ENCODE results near the gene PLEKHA7.

Gene PLEKHA7

GRCh38 chr11:16825968-16826367, 188.2 kb downstream of the PLEKHA7 start:
- TF ChIP-seq SIN3A (IDR thresholded peaks at IDR 0.05; ENCODE audit: borderline replicate concordance, insufficient read depth, low read length) (no peak), REST (IDR thresholded peaks at IDR 0.05; ENCODE audit: insufficient read depth in 1 of 2, low read depth in 2 of 2, low read length in 2 of 2) (no peak), TAF1 (IDR thresholded peaks at IDR 0.05; ENCODE audit: borderline replicate concordance, insufficient read depth, low read length) (no peak), POLR2AphosphoS5 (IDR thresholded peaks at IDR 0.05; ENCODE audit: low read depth, low read length) (no peak), FOXP2 (optimal IDR thresholded peaks at IDR 0.05; ENCODE audit: borderline replicate concordance, extremely low read depth, extremely low read length, insufficient read depth) (no peak)

- TF ChIP-seq FOXP2 (optimal IDR thresholded peaks at IDR 0.05; ENCODE audit: borderline replicate concordance, extremely low read depth, extremely low read length, insufficient read depth) = no peak
- no peak for TF ChIP-seq POLR2AphosphoS5 (IDR thresholded peaks at IDR 0.05; ENCODE audit: low read depth, low read length)
- TF ChIP-seq SIN3A (IDR thresholded peaks at IDR 0.05; ENCODE audit: borderline replicate concordance, insufficient read depth, low read length) = no peak
- no peak for TF ChIP-seq REST (IDR thresholded peaks at IDR 0.05; ENCODE audit: insufficient read depth in 1 of 2, low read depth in 2 of 2, low read length in 2 of 2)
- no peak for TF ChIP-seq TAF1 (IDR thresholded peaks at IDR 0.05; ENCODE audit: borderline replicate concordance, insufficient read depth, low read length)
These were observed 189.1 kb downstream of the PLEKHA7 start for GRCh38 chr11:16825101-16825500.

GRCh38 chr11:16820324-16821092, 193.7 kb downstream of the PLEKHA7 start:
- TF ChIP-seq TAF1 (IDR thresholded peaks at IDR 0.05; ENCODE audit: borderline replicate concordance, insufficient read depth, low read length) = no peak
- no peak for TF ChIP-seq POLR2AphosphoS5 (IDR thresholded peaks at IDR 0.05; ENCODE audit: low read depth, low read length)
- TF ChIP-seq SIN3A (IDR thresholded peaks at IDR 0.05; ENCODE audit: borderline replicate concordance, insufficient read depth, low read length) = no peak
- TF ChIP-seq FOXP2 (optimal IDR thresholded peaks at IDR 0.05; ENCODE audit: borderline replicate concordance, extremely low read depth, extremely low read length, insufficient read depth) = no peak
- TF ChIP-seq REST (IDR thresholded peaks at IDR 0.05; ENCODE audit: insufficient read depth in 1 of 2, low read depth in 2 of 2, low read length in 2 of 2) = no peak

GRCh38 chr11:16818284-16818683, 195.9 kb downstream of the PLEKHA7 start:
- TF ChIP-seq POLR2AphosphoS5 (IDR thresholded peaks at IDR 0.05; ENCODE audit: low read depth, low read length) = no peak
- no peak for TF ChIP-seq REST (IDR thresholded peaks at IDR 0.05; ENCODE audit: insufficient read depth in 1 of 2, low read depth in 2 of 2, low read length in 2 of 2)
- no peak for TF ChIP-seq FOXP2 (optimal IDR thresholded peaks at IDR 0.05; ENCODE audit: borderline replicate concordance, extremely low read depth, extremely low read length, insufficient read depth)
- TF ChIP-seq SIN3A (IDR thresholded peaks at IDR 0.05; ENCODE audit: borderline replicate concordance, insufficient read depth, low read length) = no peak
- TF ChIP-seq TAF1 (IDR thresholded peaks at IDR 0.05; ENCODE audit: borderline replicate concordance, insufficient read depth, low read length) = no peak

All from PFSK-1 (cell line).